GM23338 (cell line): ENCODE data around the gene SLC25A13. TPM values are rescaled to one million over a fixed set of nuclear protein-coding genes. Genes with fewer than 3 reads are reported as not detected.

Source experiments
- ATAC-seq: fragments of 200-7000 bp; cut with Tn5 transposase; 3 replicates; pipeline ENCODE4 v1.9.1; 2020
- DNase-seq: peaks from one replicate; pipeline ENCODE4 v3.0.0-alpha.2; 2015; ENCODE audit warnings: low spot score
- H2AFZ ChIP-seq: fragments of 200-600 bp; sonication (generic); 2 replicates; pipeline ENCODE4 v1.8.0; 2016; ENCODE audit warnings: antibody characterized with exemption, mild to moderate bottlenecking, moderate library complexity
- H3F3A ChIP-seq: fragments of 200-600 bp; sonication (generic); replicated peaks from 2 replicates; pipeline ENCODE4 v1.8.0; 2017; ENCODE audit warnings: antibody characterized with exemption, mixed run types, low read depth
- H3K27ac ChIP-seq: fragments of 200-600 bp; sonication (generic); 2 replicates; pipeline ENCODE4 v1.6.1; 2016; ENCODE audit warnings: low read depth
- H3K27me3 ChIP-seq: fragments of 200-600 bp; sonication (generic); 2 replicates; pipeline ENCODE4 v1.8.0; 2016; ENCODE audit warnings: mild to moderate bottlenecking, mixed run types, moderate library complexity; ENCODE audit not compliant: insufficient read depth
- H3K36me3 ChIP-seq: fragments of 200-600 bp; sonication (generic); 2 replicates; pipeline ENCODE4 v1.8.0; 2016; ENCODE audit warnings: mild to moderate bottlenecking; ENCODE audit not compliant: insufficient read depth
- H3K4me1 ChIP-seq: fragments of 200-600 bp; sonication (generic); 2 replicates; pipeline ENCODE4 v1.8.0; 2016; ENCODE audit warnings: mild to moderate bottlenecking, moderate library complexity; ENCODE audit not compliant: insufficient read depth
- H3K4me2 ChIP-seq: fragments of 200-600 bp; sonication (generic); 2 replicates; pipeline ENCODE4 v1.7.1; 2017; ENCODE audit warnings: mixed run types
- H3K4me3 ChIP-seq: fragments of 200-600 bp; sonication (generic); 2 replicates; pipeline ENCODE4 v1.6.1; 2016; ENCODE audit warnings: mixed run types
- H3K79me2 ChIP-seq: fragments of 200-600 bp; sonication (generic); replicated peaks from 2 replicates; pipeline ENCODE4 v1.8.0; 2017; ENCODE audit warnings: mild to moderate bottlenecking; ENCODE audit not compliant: insufficient read depth
- H3K9me2 ChIP-seq: fragments of 200-600 bp; sonication (generic); 2 replicates; pipeline ENCODE4 v1.8.0; 2017; ENCODE audit not compliant: insufficient read depth
- H4K20me1 ChIP-seq: fragments of 200-600 bp; sonication (generic); replicated peaks from 2 replicates; pipeline ENCODE4 v1.8.0; 2017; ENCODE audit warnings: mild to moderate bottlenecking; ENCODE audit not compliant: insufficient read depth
- H3K27ac Mint-ChIP-seq: 2 replicates; pipeline ENCODE4 v1.8.0; 2020; ENCODE audit warnings: inconsistent platforms, mild to moderate bottlenecking, moderate library complexity, mixed read lengths
- H3K27me3 Mint-ChIP-seq: 3 replicates; pipeline ENCODE4 v1.8.0; 2022; ENCODE audit warnings: low read depth, mild to moderate bottlenecking, moderate library complexity, mixed read lengths, inconsistent platforms; ENCODE audit not compliant: insufficient read depth, poor library complexity
- H3K36me3 Mint-ChIP-seq: 3 replicates; pipeline ENCODE4 v1.8.0; 2021; ENCODE audit warnings: low read depth, mild to moderate bottlenecking, inconsistent platforms, moderate library complexity, mixed read lengths
- H3K4me1 Mint-ChIP-seq: 3 replicates; pipeline ENCODE4 v1.8.0; 2020; ENCODE audit warnings: mild to moderate bottlenecking, inconsistent platforms, mixed read lengths
- H3K4me3 Mint-ChIP-seq: 3 replicates; pipeline ENCODE4 v1.8.0; 2021; ENCODE audit warnings: moderate library complexity, mild to moderate bottlenecking, inconsistent platforms, mixed read lengths
- H3K9me3 Mint-ChIP-seq: 3 replicates; pipeline ENCODE4 v1.8.0; 2020; ENCODE audit warnings: moderate library complexity, mild to moderate bottlenecking, inconsistent platforms, mixed read lengths
- CREB1 ChIP-seq: fragments of 250-450 bp; sonication (Bioruptor Pico); IDR thresholded peaks from 2 replicates; pipeline ENCODE4 v1.5.0; 2020; ENCODE audit warnings: low read depth, mild to moderate bottlenecking, moderate library complexity
- ETS1 ChIP-seq: IDR thresholded peaks from 2 replicates; pipeline ENCODE4 v1.6.1; 2016; ENCODE audit warnings: antibody characterized with exemption
- EZH2 ChIP-seq: fragments of 200-600 bp; sonication (generic); IDR thresholded peaks from one replicate; pipeline ENCODE4 v1.8.0; 2017; ENCODE audit warnings: antibody characterized with exemption, mild to moderate bottlenecking, low read depth; ENCODE audit not compliant: unreplicated experiment
- EZH2phosphoT487 ChIP-seq: fragments of 200-600 bp; sonication (generic); IDR thresholded peaks from one replicate; pipeline ENCODE4 v1.8.1; 2018; ENCODE audit warnings: antibody characterized with exemption; ENCODE audit not compliant: unreplicated experiment
- JUNB ChIP-seq: IDR thresholded peaks from one replicate; pipeline ENCODE4 v1.6.1; 2016; ENCODE audit warnings: antibody characterized with exemption; ENCODE audit not compliant: unreplicated experiment
- NANOG ChIP-seq: IDR thresholded peaks from 2 replicates; pipeline ENCODE4 v1.6.1; 2016; ENCODE audit warnings: antibody characterized with exemption, borderline replicate concordance
- ZNF331 ChIP-seq: fragments of 250-450 bp; sonication (Bioruptor Pico); IDR thresholded peaks from 2 replicates; pipeline ENCODE4 v1.5.0; 2020; ENCODE audit warnings: low read depth, mild to moderate bottlenecking, moderate library complexity
- ZNF462 ChIP-seq: fragments of 250-450 bp; sonication (Bioruptor Pico); IDR thresholded peaks from 2 replicates; pipeline ENCODE4 v1.5.0; 2020; ENCODE audit warnings: mild to moderate bottlenecking, moderate library complexity
- polyA plus RNA-seq: library from polyadenylated mRNA; unstranded; fragments of >200 nt; fragmentation: Nextera tagmentation; extraction: Ambion mirVana; gene quantifications from 2 replicates; pipeline ENCODE4 v1.2.1, GENCODE V29; 2016
- total RNA-seq: library from RNA; depleted of rRNA; stranded (reverse); fragments of >200 nt; shearing (Covaris generic); gene quantifications from 2 replicates; pipeline ENCODE4 v1.2.3, GENCODE V29; 2014
- TF ChIP-seq, protein P1 (sequence below), 2 experiments: fragments of 200-600 bp in 1 of 2; sonication (generic) in 1 of 2; conservative IDR thresholded peaks; 2 replicates each; pipeline versions ENCODE4 v1.5.1 to v1.6.1; 2016 to 2017; ENCODE audit warnings: antibody characterized with exemption in 2 of 2, low read depth in 2 of 2, mild to moderate bottlenecking in 2 of 2, moderate library complexity in 1 of 2

The SLC25A13 gene
- total and polyA plus RNA-seq, 2 experiments from 2014 or later, result 51.1 to 84.6 TPM

DNA sequence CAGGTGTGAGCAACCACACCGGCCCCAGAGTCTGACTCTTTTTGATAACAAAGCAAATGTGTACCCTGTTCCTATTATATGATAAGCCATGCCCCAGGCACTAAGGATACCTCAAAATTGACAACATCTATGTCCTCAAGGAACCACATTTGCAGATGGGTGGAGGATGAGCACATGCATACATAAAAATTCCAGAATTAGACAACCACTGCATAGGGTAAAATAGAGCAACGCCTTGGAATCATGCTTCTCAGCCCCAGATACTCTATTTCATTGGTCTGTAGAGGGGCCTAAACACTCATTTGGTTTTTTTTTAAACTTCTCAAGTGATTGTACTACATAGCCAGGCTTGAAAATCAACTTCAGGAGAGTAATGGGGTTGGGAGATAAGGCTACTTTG is 78.7 kb downstream of the SLC25A13 start:
- H3K4me1 ChIP-seq, result peaks cover 4% of the 10 kb centered on the region; the same call in 1 of the 2 replicates
- no peaks in the 10 kb centered on the region for H3K9me3 Mint-ChIP-seq
- TF ChIP-seq EZH2, result no peak
- TF ChIP-seq NANOG, result no peak
- no peak for TF ChIP-seq ETS1
- TF ChIP-seq CREB1 (CRISPR knock-in tag), result no peak
- TF ChIP-seq, protein P1, sequence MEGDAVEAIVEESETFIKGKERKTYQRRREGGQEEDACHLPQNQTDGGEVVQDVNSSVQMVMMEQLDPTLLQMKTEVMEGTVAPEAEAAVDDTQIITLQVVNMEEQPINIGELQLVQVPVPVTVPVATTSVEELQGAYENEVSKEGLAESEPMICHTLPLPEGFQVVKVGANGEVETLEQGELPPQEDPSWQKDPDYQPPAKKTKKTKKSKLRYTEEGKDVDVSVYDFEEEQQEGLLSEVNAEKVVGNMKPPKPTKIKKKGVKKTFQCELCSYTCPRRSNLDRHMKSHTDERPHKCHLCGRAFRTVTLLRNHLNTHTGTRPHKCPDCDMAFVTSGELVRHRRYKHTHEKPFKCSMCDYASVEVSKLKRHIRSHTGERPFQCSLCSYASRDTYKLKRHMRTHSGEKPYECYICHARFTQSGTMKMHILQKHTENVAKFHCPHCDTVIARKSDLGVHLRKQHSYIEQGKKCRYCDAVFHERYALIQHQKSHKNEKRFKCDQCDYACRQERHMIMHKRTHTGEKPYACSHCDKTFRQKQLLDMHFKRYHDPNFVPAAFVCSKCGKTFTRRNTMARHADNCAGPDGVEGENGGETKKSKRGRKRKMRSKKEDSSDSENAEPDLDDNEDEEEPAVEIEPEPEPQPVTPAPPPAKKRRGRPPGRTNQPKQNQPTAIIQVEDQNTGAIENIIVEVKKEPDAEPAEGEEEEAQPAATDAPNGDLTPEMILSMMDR (conservative IDR thresholded peaks at IDR 0.05; ENCODE audit: low read depth in 2 of 2), result no peak
- no peak for TF ChIP-seq ZNF462 (CRISPR knock-in tag)
- TF ChIP-seq ZNF331 (CRISPR knock-in tag), result no peak
- TF ChIP-seq EZH2phosphoT487, result no peak
- TF ChIP-seq JUNB, result no peak
- H3K4me1 Mint-ChIP-seq, result peaks cover 4% of the 10 kb centered on the region; the same call in 2 of the 3 replicates
- H2AFZ ChIP-seq, result no peak overlapping the region
- peaks cover 16% of the 10 kb centered on the region; the same call in 1 of the 2 replicates for H4K20me1 ChIP-seq
- no peaks in the 10 kb centered on the region for H3K36me3 Mint-ChIP-seq
- H3K4me2 ChIP-seq, result no peak overlapping the region
- no peak for ATAC-seq
- H3K27me3 Mint-ChIP-seq, result peaks cover 3% of the 10 kb centered on the region
- H3K9me2 ChIP-seq, result no peaks in the 10 kb centered on the region
- H3K27ac ChIP-seq, result no peak overlapping the region
- H3K36me3 ChIP-seq, result no peaks in the 10 kb centered on the region
- no peak for DNase-seq
- no peaks in the 10 kb centered on the region for H3F3A ChIP-seq
- peaks cover 42% of the 10 kb centered on the region for H3K79me2 ChIP-seq
- H3K4me3 Mint-ChIP-seq, result no peak overlapping the region
- H3K4me3 ChIP-seq, result no peak overlapping the region
- no peaks in the 10 kb centered on the region for H3K27me3 ChIP-seq
- H3K27ac Mint-ChIP-seq, result no peak overlapping the region
